HS-5 (cell line): Measurements from ENCODE around the gene ARFIP1.
"Not testable (repeated sequence)": the region's sequence is repeated elsewhere in the genome, so short reads cannot be mapped to it uniquely, and the experiment has no call there.

Source experiments
- DNase-seq: peaks from one replicate; pipeline ENCODE4 v3.0.0-alpha.2; 2012; ENCODE audit warnings: low read depth

Gene ARFIP1

DNA sequence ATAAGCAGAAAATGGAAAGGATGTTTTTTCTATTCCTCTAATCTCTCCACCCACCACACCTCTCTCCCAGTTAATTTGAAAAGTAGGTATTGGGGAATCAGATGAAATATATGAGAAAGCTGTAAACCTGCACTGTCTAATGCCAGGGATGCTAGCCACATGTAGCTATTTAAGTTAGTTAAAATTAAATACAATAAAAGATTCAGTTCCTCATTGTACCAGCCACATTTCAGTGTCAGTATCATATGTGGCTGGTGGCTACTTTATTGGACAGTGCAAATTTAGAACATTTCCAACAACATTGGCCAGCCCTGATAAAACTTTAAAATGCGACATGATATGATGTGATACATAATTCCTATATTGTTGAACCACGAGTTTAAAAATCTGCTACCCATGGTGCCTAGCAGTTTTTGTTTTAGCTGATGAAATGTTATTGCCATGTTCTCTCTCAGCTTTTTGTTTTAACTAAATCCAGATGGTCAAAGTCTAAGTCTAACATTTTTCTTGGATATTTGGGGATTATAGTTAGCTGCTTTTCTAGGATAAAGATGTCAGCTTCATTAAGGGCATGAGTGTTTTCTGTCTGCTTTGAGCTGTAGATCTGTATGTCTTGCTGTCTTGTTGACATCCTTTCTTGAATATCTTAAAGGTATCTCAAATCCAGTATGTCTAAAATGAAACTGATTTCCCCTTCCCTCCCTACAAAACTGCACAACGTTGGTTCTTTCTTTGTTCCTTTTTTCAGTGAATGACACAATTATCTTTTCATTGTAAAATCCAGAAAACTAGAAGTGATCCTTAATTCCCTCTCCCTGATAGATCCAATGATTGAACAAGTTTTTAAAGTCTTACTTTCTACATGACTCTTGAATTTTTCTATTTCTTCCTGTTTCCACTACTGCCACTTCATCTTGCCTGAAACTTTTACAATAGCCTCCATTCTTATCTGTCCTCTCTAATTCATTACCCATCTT lies 6.2 kb downstream of the ARFIP1 start:
- DNase-seq = no peak

DNA sequence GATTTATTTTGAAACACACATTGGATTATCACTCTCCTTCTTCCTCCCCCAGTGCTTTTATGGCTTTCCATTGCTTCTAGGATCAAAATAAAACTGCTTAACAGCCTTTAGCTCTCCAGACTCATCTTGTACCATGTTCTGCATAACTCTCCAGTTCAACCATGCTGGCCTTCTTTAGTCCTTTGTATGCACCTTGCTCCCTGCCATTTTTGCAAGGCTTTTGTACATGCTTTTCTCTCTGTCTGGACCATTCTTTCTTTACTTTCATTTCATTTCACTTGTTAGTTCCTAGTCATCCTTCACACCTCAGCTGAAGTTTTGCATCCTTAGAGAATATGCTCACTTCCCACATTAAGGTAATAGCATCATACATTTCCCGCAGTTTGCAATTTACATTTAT lies 6.9 kb downstream of the ARFIP1 start:
- DNase-seq = no peak

DNA sequence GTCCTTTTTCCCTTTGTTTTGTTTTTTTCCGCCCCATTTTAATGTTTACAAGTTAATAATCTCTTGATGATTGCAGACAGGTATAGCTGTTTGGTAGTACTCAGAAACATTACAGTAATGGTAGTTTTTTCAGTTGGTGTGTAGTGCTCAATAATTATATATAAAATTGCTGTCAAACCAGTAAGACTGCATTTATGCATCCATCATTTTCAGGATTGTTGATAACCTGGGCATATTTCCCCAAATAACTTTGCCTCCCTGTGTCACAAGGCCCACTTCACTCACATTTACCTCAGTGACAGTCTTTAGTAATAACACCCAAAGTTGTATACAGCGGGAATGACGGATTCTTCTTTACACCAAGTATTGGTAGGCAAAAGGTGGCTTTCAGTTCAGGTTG lies 16.1 kb downstream of the ARFIP1 start:
- no peak for DNase-seq

DNA sequence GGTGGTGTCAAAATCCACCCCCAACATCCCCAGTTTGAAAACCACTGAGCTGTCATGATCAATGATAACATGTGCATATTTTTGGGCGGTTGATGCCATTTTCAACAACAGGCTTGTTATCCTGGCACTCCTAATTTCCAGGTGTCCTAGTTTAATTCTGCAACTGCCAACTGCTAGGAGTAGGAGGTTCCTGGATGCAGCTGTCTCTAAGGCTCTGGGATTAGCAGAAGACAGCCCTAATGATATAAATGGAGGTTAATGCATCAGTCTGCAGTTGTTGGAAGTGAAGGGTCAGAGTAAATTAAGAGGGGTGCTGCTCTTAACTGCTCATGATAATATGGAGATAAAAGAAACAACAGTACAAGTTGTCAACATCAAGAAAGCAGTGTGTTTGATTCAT lies 23.8 kb downstream of the ARFIP1 start:
- no peak for DNase-seq

DNA sequence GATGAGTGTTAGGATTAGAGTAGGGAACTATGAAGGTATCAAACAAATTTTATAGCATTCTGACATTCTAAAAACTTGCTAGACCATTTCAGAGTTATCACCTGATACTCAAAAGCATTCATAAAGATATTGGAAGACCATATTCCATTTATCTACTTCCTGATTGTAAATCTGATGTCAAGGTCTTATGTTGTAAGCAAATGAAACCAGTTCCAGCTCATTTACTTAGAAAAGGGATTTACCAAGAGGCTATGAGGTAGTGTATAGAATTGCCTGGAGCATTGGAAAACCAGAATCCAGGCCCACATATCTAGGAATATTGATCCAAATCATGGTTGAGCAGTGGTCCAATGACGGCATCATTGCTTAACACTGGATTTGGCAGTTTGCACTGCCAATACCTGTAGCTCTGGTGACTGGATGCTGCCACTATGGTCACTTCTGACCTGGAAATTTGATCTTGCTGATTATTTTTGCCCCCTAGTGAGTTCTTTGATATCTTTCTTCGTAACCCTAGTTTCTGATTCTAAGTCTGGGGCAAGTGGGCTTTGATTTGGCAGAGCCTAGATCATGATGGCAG lies 25.4 kb downstream of the ARFIP1 start:
- DNase-seq = no peak

DNA sequence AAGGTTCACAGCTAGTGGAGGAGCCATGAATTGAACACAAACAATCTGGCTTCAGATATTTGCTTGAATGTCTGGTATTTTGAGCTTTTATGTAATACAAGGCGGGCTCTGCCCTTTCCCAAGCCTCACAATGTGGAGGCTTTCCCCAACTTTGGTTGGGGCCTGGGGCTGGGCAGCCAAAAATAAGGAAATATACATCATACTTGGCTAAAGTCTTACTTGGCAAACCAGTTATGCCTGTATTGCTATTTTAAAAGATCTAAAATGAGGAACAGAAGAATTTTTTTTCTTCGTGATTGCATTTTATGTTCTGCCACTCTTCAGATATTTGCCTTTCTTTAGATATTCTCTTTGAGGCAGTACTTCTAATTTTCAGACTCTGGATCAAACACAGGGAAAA lies 26.1 kb downstream of the ARFIP1 start:
- no peak for DNase-seq

DNA sequence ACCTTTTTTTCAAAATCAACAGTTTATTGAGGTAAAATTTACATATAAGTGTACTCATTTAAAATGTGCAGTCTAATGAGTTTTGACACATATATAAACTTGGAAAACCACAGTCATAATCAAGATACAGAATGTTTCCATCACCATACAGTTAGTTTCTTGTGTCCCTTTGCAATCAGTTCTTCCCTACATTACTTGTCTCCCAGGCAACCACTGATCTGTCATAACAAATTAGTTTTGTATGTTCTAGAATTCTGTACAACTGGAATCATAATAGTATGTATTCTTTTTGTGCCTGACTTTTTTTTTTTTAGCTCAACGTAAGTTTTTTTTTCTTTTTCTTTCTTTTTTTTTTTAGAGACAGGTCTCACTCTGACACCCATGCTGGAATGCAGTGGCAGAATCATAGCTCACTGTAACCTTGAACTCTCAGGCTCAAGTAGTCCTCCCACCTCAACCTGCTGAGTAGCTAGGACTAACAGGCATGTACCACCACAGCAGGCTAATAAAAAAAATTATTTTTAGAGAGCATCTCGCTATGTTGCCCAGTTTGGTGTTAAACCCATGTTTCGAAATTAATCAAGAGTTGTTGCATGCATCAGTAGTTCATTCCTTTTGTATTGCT lies 26.9 kb downstream of the ARFIP1 start:
- no peak for DNase-seq

DNA sequence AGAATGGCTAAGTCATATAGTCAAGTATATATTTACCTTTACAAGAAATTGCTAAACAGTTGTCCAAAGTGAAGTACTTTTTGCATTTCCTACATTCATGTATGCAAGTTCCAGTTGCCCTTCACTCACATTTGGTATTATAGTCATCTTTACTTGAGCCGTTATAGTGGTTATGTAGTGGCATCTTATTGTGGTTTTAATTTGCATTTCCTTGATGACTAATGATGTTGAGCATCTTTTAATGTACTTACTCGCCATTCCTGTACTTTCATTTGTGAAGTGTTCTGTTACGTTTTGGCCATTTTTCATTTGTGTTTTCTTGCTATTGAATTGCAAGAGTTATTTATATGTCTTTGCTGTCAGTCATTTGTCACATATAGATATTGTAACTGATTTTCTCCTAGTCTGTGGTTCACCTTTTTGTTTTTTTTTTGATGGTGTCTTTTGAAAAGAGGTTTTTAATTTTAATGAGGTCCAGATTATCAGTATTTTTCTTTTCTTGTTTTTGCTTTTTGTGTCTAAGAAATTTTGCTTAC lies 27.6 kb downstream of the ARFIP1 start:
- peak; percentile 38 for DNase-seq

DNA sequence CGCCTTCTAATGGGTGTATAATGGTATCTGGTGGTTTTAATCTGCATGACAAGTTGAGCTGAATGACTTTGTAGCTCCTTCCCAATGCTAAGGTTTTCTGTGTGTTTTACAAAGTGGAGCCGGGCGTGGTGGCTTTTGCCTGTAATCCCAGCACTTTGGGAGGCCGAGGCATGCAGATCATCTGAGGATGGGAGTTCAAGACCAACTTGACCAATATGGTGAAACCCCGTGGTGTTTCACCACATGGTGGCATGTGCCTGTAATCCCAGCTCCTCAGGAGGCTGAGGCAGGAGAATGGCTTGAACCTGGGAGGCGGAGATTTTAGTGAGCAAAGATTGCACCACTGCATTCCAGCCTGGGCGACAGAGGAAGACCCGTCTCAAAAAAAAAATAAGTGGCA lies 28.9 kb downstream of the ARFIP1 start:
- DNase-seq = no peak

DNA sequence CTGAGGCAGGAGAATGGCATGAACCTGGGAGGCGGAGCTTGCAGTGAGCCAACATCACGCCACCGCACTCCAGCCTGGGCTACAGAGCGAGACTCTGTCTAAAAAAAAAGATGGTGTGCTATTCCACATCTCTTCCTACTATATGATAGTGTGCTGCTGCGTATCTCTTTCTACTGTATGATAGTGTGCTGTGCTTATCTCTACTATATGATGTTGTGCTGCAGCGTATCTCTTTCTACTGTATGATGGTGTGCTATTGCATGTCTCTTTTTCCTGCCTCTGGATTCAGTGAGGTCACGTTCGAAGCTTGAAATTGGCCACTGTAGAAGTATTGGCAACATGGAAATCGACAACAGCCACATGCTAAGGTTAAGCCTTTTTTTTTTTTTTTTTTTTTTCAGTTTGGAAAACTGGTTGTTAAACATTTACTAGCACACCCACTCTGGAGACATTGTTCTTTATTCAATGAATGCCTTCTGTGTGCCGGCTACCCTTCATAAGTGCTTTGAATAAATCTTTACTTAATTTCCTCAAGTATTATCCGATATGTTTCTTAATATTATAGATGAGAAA lies 31.0 kb downstream of the ARFIP1 start:
- DNase-seq = no peak

DNA sequence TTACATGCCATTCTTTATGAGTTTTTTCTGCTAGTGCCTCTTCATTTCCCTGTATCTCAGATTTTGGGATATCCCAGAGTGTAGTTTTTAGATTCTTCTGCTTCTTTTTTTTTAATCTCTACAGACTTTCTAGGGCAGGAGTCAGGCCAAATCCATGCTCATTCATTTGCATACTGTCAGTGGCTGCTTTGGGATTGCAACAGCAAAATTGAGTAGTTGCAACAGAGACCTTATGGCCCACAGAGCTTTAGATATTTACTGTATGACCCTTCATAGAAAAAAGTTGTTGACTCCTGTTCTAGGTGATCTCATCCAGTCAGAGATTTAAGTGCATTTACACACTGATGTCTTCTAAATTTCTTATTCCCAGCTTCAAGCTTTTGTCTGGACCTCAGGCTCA lies 35.3 kb downstream of the ARFIP1 start:
- DNase-seq = no peak

DNA sequence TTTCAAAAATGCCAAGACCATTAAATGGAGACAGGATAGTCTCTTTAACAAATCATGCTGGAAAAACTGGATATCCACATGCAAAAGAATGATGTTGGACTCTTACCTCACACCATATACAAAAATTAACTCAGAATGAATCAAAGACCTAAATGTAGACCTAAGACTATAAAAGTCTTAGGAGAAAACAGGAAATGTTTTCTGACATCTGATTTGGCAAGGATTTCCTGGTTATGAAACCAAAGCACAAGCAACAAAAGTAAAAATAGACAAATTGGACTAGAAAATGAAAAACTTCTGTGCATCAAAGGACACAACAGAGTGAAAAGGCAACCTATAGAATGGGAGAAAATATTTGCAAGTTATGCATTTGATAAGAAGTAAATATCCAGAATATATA lies 37.6 kb downstream of the ARFIP1 start:
- DNase-seq = no peak

DNA sequence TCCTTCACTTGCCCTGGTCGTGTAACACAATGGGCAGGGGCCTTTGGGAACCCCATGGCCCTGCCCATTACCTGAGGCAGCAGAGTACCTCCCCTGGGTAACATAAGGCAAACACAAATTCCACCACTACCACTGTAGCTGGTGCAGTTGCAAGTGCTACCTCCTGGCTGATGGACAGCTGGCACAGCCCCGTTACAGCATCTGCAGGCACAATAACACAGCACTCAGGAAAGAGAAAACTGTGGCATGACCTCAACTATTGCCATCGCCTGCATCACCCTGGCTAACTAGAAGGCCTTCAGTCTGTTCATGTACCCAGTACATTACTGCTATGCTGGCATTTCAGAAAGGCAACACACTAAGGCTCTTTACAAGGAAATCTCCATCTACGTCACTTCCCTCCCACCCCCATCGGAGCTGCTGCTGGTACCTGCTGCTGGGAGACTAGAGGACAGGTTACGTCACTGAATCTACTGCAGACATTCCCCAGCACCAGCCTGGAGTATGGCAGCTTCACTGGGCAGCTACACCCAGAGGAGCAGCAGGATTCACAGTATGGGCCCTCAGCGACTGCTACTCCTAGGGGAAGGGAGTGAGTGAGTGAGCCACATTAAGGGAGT lies 39.4 kb downstream of the ARFIP1 start:
- DNase-seq = no peak

DNA sequence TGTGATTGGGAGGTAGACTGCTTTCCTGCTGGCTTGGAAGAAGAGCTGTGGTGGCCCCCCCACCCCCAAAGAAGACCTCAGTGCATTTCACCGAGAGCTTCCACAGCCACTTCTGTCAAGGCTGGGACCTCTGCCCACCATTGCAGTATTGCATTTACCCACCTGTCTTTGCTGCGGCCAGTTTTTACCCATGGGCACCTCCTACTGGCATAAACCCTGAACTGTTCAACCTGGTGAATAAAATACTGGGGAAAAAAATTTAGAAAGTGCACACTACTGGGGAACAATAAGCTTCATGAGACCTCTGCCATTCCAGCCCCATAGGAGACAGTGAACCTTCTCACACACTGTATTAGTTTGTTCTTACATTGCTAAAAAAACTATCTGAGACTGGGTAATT lies 40.3 kb downstream of the ARFIP1 start:
- DNase-seq = no peak

DNA sequence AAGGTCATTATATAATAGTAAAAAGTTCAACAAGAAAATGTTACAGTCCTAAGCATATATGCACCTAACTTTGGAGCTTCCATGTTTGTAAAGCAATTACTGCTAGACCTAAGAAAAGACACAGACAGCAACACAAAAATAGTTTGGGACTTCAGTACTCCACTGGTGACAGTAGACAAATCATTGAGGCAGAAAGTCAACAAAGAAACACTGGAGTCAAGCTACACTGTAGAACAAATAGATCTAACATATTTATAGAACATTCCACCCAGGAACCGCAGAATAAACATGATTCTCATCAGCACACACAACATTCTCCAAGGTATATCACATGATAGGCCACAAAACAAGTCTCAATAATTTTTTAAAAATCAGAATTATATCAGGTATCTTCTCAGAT lies 42.6 kb downstream of the ARFIP1 start:
- no peak for DNase-seq

DNA sequence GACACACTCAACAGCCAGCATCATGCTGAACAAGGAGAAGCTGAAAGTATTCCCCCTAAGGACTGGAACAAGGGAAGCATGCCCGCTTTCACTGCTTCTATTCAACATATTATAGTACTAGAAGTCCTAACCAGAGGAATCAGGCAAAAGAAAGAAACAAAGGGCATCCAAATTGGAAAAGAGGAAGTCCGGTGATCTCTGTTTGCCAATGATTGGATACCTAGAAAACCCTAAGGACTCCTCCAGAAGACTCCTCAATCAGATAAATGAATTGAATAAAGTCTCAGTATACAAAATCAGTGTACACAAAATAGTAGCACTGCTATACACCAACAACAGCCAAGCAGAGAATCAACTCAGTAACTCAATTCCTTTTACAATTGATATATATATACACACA lies 44.8 kb downstream of the ARFIP1 start:
- no peak for DNase-seq

DNA sequence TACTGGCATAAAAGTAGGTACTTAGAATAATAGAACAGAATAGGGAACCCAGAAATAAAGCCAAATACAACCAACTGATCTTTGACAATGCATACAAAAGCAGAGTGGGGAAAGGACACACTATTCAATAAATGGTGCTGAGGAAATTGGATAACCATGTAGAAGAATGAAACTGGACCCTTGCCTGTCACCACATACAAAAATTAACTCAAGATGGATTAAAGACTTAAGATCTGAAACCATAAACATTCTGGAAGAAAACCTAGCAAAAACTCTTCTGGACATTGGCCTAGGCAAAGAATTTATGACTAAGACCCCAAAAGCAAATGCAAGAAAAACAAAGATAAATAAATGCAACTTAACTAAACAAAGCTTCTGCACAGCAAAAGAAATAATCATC lies 45.6 kb downstream of the ARFIP1 start:
- no peak for DNase-seq

DNA sequence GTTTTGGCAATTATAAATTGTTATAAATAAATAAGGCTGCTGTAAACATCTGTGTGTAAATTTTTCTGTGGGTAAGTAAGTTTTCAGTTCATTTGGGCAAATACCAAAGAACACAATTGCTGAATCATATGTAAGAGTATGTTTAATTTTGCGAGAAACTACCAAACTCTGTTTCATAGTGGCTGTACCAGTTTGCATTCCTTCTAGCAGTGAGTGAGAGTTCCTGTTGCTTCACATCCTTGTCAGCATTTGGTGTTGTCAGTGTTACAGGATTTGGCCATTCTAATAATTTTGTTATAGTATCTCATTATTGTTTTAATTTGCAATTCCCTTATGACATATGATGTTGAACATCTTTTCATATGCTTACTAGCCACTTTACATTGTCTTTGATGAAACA lies 48.4 kb downstream of the ARFIP1 start:
- DNase-seq = no peak

DNA sequence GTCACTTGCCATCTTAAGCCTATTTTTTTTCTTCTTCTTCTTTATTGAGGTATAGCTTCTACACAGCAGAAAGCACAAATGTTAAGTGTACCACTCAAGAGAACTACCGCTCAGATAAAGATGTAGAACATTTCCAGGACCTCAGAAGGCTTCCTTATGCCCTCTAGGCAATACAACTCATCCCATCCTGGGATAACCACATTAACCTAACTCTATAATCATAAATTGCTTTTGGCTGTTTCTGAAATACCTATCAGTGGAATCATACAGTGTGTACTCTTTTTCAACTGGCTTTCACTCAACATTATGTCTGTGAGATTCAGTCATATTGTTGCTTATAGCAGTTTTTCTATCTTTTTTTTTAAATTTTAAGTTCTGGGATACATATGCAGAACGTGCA lies 51.7 kb downstream of the ARFIP1 start:
- no peak for DNase-seq

DNA sequence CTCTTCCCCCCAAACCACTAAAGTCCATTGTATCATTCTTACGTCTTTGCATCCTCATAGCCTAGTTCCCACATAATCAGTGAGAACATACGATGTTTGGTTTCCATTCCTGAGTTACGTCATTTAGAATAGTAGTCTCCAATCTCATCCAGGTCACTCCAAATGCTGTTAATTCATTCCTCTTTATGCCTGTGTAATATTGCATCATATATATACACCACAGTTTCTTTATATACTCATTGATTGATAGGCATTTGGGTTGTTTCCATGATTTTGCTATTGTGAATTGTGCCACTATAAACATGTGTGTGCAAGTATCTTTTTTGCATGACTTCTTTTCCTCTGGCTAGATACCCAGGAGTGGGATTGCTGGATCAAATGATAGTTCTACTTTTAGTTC lies 57.2 kb downstream of the ARFIP1 start:
- no peak for DNase-seq

DNA sequence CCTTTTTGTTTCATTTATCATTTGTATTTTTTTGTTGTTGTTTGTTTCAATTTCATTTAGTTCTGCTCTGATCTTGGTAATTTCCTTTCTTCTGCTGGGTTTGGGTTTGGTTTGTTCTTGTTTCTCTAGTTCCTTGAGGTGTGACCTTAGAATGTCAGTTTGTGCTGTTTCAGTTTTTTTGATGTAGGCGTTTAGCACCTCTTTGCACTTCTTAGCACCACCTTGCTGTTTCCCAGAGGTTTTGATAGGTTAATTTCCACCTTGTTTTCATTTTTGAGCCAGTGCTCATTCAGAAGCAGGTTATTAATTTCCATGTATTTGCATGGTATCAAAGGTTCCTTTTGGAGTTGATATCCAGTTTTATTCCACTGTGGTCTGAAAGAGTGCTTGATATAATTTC lies 60.0 kb downstream of the ARFIP1 start:
- not testable (repeated sequence) for DNase-seq

DNA sequence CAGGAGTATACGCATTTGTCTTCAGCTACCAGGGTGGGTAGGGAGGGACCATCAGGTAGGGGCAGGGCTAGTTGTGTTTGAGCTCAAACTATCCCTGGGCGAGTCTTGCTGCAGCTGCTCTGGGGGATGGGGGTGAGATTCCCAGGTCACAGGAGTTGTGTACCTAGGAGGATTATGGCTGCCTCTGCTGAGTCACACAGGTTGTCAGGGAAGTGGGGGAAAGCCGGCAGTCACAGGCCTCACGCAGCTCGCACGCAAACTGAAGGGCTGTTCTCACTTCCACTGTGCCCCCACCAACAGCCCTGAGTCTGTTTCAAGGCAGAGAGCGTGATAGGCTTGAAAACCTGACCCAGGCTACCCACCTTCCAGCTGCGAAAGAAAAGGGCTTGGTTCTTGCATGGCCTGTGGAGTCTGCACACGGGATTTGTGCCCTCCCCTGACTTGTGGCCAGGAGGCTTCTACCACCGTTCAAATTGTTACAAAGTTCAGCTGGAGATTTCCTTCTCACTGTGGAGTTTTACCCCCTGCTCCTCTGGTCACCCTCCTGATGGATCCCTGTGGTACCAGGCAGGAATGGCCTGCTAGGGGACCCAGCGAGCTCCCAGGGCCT lies 63.8 kb downstream of the ARFIP1 start:
- no peak for DNase-seq
